Esophagus squamous epithelium (tissue), 5 donors: ENCODE results near the gene MRAS. TPM values are rescaled to one million over a fixed set of nuclear protein-coding genes. Genes with fewer than 3 reads are reported as not detected.

Experiments used
- DNase-seq: peaks from one replicate; lab custom pipeline; 2025; lab: John Stamatoyannopoulos, UW
- H3K27ac ChIP-seq, 4 donors: fragments of 200-600 bp; sonication (generic); one replicate each; pipeline ENCODE4 v1.5.1; 2016 to 2019; ENCODE audit warnings: mild to moderate bottlenecking in 1 of 4
- H3K27me3 ChIP-seq, 4 donors: fragments of 200-600 bp; sonication (generic); 1 replicate in 3 of 4; 2 replicates in 1 of 4; pipeline versions ENCODE4 v1.5.1 to v1.6.0; 2017 to 2021; ENCODE audit warnings: antibody characterized with exemption in 1 of 4
- H3K36me3 ChIP-seq, 3 donors: fragments of 200-600 bp; sonication (generic); one replicate each; pipeline ENCODE4 v1.5.1; 2016 to 2019
- H3K4me1 ChIP-seq, 3 donors: fragments of 200-600 bp; sonication (generic); one replicate each; pipeline ENCODE4 v1.5.1; 2017 to 2019
- H3K4me3 ChIP-seq, 4 donors: fragments of 200-600 bp; sonication (generic); 1 replicate in 3 of 4; 2 replicates in 1 of 4; pipeline ENCODE4 v1.5.1; 2016 to 2019; ENCODE audit warnings: mild to moderate bottlenecking in 2 of 4, moderate library complexity in 1 of 4
- H3K9me3 ChIP-seq, 3 donors: fragments of 200-600 bp; sonication (generic); one replicate each; pipeline ENCODE4 v1.5.1; 2016 to 2019
- POLR2A ChIP-seq, 4 donors: fragments of 450-650 bp; IDR thresholded peaks; one replicate each; pipeline ENCODE4 v1.6.1; 2017; ENCODE audit warnings: antibody characterized with exemption in 4 of 4, mild to moderate bottlenecking in 4 of 4, moderate library complexity in 3 of 4
- WGBS, 2 donors: methylation state at CpG; one replicate each; pipeline ENCODE4 v1.1.5; 2018; 5-methylcytosine and 5-hydroxymethylcytosine counted together
- intact Hi-C: fragments of 100-400 bp; cut with DNase I; formaldehyde crosslinking; loops from one replicate; pipeline ENCODE4 v1.15.0; 2022
- total RNA-seq, 4 donors: library from RNA; depleted of rRNA; stranded (reverse); fragments of >200 nt; gene quantifications; one replicate each; pipeline ENCODE4 v1.1.0, GENCODE V29; 2016
- TF ChIP-seq, protein P1 (sequence below), 6 experiments: fragments of 450-650 bp in 4 of 6; fragments of 200-600 bp in 2 of 6; sonication (generic) in 2 of 6; IDR thresholded peaks; one replicate each; pipeline ENCODE4 v1.5.1; 2016 to 2019; ENCODE audit warnings: antibody characterized with exemption in 6 of 6, mild to moderate bottlenecking in 4 of 6, moderate library complexity in 4 of 6
- donor health status: DM: yes; HTN: yes; CAD: no.

The MRAS gene
- total RNA-seq, 4 donors from 2014 or later, result 0.72 to 5.9 (median 2.4) TPM

DNA sequence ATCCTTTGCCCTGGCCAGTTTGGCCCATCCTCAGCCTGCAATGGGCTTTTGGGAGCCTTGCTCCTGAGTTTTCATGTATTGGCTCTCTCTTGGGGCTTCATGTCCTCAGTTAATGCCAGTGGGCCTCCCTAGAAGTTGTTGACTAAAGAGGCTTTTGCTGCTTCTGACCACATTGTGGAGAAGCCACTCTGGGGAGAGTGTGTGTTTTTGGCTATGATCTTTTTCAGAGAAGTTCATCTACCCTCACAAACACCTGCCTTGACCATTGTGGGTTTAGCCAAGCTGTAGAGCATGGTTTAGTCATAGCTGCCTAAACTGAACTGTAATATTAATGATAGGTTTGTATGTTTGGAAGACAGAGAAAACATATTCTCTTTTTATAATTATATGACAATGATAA is 6.0 kb downstream of the MRAS start:
- intact Hi-C loops, result no loop called here
- no peak for TF ChIP-seq POLR2A (IDR thresholded peaks at IDR 0.05)
- TF ChIP-seq, protein P1, sequence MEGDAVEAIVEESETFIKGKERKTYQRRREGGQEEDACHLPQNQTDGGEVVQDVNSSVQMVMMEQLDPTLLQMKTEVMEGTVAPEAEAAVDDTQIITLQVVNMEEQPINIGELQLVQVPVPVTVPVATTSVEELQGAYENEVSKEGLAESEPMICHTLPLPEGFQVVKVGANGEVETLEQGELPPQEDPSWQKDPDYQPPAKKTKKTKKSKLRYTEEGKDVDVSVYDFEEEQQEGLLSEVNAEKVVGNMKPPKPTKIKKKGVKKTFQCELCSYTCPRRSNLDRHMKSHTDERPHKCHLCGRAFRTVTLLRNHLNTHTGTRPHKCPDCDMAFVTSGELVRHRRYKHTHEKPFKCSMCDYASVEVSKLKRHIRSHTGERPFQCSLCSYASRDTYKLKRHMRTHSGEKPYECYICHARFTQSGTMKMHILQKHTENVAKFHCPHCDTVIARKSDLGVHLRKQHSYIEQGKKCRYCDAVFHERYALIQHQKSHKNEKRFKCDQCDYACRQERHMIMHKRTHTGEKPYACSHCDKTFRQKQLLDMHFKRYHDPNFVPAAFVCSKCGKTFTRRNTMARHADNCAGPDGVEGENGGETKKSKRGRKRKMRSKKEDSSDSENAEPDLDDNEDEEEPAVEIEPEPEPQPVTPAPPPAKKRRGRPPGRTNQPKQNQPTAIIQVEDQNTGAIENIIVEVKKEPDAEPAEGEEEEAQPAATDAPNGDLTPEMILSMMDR (IDR thresholded peaks at IDR 0.05), result no peak
- Histone ChIP-seq H3K27ac (no peak overlapping the region), H3K4me1 (peaks cover 0 to 23% (median 2%) of the 10 kb centered on the region in 3 donors), H3K27me3 (peaks cover 0 to under 1% (median 0%) of the 10 kb centered on the region in 4 donors), H3K4me3 (no peak overlapping the region), H3K9me3 (no peaks in the 10 kb centered on the region), H3K36me3 (no peaks in the 10 kb centered on the region)
- DNase-seq, result no peak

DNA sequence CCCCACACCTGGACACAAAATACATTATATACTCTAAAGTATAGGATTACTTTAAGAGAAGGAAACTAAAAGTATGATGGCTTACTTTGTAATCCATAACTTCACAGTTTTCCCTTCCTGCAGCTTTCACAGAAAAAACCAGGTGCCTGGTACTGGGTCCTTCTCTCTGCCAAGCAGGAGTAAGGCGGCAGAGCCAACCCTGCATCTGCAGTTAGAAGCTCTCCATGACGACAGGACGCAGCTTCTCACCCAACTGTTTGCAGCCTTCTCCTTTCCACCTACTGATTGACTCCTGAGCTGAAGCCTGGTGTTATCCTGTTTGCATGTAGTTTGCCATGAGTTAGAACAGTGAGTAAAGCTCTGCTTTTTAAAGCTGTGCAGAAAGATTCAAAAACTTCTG is 6.7 kb downstream of the MRAS start:
- no peaks in the 10 kb centered on the region for H3K36me3 ChIP-seq
- intact Hi-C loops, result no loop called here
- no peaks in the 10 kb centered on the region for H3K9me3 ChIP-seq
- DNase-seq, result no peak
- H3K27ac ChIP-seq, result no peak overlapping the region
- WGBS, 2 donors, result 76 to 94% methylated on average over 3 of the region's 3 CpGs
- H3K4me3 ChIP-seq, result no peak overlapping the region
- TF ChIP-seq, protein P1 (IDR thresholded peaks at IDR 0.05), result no peak
- no peak for TF ChIP-seq POLR2A (IDR thresholded peaks at IDR 0.05)
- no peaks in the 10 kb centered on the region for H3K27me3 ChIP-seq
- peaks cover 0 to 16% (median 0%) of the 10 kb centered on the region in 3 donors for H3K4me1 ChIP-seq

DNA sequence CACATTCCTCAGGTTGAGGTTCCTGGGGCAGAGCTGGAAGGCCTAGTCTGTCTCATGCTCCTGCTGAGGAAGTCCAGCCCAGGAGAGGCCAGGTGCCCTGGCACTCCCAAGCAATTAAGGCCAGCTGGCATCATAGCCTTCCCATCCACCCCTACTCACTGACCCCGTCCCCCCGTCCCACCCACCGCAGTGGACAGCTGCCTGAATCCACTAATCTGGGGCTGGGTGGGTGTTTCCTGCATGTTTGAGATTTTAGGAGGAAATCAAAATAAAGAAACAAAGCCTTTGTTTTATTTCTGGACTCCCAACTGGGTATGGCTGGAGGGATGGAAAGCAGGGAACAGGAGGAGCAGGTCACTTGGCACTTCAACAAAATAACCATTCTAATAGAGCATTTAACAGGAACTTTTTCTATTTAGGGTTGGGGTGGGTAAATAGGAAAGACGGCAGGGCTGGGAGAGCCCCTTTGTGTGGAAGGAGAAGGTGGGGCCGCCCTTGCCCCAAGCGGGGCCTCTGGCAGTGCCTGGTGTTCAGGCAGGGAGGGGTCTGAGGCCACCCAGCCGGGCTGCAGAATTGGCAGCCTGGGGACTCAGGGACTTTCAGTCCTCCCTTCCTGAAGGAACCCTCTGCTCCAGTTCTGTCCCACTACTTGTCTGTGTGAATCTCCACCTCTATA is 8.5 kb downstream of the MRAS start:
- Histone ChIP-seq H3K4me3 (no peak overlapping the region), H3K4me1 (peaks cover 0 to 4% (median 0%) of the 10 kb centered on the region in 3 donors), H3K27ac (peak overlapping the region in 1 of 4 donors; percentile 16), H3K36me3 (no peaks in the 10 kb centered on the region), H3K27me3 (no peaks in the 10 kb centered on the region), H3K9me3 (no peaks in the 10 kb centered on the region)
- intact Hi-C loops, result no loop called here
- DNase-seq, result no peak
- TF ChIP-seq, protein P1 (IDR thresholded peaks at IDR 0.05), result no peak
- TF ChIP-seq POLR2A (IDR thresholded peaks at IDR 0.05), result no peak
- WGBS, 2 donors, result 73 to 74% methylated on average over 4 to 5 of the region's 7 CpGs

DNA sequence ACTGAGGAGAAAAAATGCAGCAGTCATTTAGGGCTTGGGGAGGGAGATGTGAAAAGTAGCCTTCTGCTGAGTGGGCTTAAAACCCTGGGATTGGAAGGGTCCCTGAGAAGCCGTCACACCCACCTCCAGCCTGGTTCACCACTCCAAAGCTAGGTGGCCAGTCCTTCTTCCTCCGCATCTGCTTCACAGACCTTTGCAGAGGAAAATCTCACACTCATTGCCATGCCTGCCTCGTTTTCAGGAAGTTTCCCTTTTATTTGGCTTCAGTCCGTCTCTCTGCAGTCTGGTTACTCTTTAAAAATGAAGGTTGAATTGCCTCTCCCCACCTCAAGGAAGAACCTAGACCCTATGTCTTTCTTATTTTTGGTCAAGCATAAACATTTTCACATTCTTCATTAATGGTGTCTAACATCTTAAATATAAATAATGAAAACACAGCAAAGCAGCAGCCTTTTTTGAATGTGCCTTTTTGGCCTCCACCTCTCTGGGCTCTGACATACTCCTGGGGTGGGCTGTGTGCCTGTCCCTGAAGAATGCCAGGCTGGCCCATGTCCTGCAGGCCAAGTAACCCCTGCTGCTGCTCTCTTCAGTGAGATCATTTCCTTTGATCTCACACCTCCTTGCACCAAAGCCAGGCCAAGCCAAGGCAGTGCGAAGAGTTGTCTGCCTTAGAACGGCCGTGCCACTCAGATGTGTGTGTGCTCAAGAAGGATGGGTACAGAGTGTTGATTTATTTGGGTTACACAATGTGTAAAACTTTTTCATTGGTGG is 11.0 kb downstream of the MRAS start:
- TF ChIP-seq POLR2A (IDR thresholded peaks at IDR 0.05), result no peak
- TF ChIP-seq, protein P1 (IDR thresholded peaks at IDR 0.05), result no peak
- Histone ChIP-seq H3K27ac (no peak overlapping the region), H3K4me1 (peaks cover 0 to 3% (median 0%) of the 10 kb centered on the region in 3 donors), H3K27me3 (no peaks in the 10 kb centered on the region), H3K36me3 (no peaks in the 10 kb centered on the region), H3K4me3 (no peak overlapping the region), H3K9me3 (no peaks in the 10 kb centered on the region)
- DNase-seq, result no peak
- WGBS, 2 donors, result 75 to 78% methylated on average over 6 to 7 of the region's 7 CpGs
- intact Hi-C loops, result no loop called here
